ENCODE results near the gene MYO10.

Gene MYO10

GRCh38 chr5:16916262-16916878 is 19.7 kb downstream of the MYO10 start:
- DNase-seq (ENCODE audit: low read depth in 3 of 3), result no peak

- no peak for DNase-seq (ENCODE audit: low read depth in 3 of 3)
Observed at GRCh38 chr5:16914584-16914983, 21.5 kb downstream of the MYO10 start.

GRCh38 chr5:16914108-16914435 is 22.0 kb downstream of the MYO10 start:
- DNase-seq (ENCODE audit: low read depth in 3 of 3), result no peak

GRCh38 chr5:16913187-16914107 is 22.6 kb downstream of the MYO10 start:
- DNase-seq (ENCODE audit: low read depth in 3 of 3), result no peak

- DNase-seq (ENCODE audit: low read depth in 3 of 3), result no peak
Observed at GRCh38 chr5:16912080-16912479, 24.0 kb downstream of the MYO10 start.

GRCh38 chr5:16909464-16909863 is 26.6 kb downstream of the MYO10 start:
- no peak for DNase-seq (ENCODE audit: low read depth in 3 of 3)

- no peak for DNase-seq (ENCODE audit: low read depth in 3 of 3)
Observed at GRCh38 chr5:16907270-16907669, 28.8 kb downstream of the MYO10 start.

- no peak for DNase-seq (ENCODE audit: low read depth in 3 of 3)
Observed at GRCh38 chr5:16906255-16906654, 29.8 kb downstream of the MYO10 start.

GRCh38 chr5:16903480-16904300 is 32.4 kb downstream of the MYO10 start:
- DNase-seq (ENCODE audit: low read depth in 3 of 3), result no peak

GRCh38 chr5:16902846-16903245 is 33.2 kb downstream of the MYO10 start:
- DNase-seq (ENCODE audit: low read depth in 3 of 3), result no peak

GRCh38 chr5:16901021-16901644 is 35.0 kb downstream of the MYO10 start:
- no peak for DNase-seq (ENCODE audit: low read depth in 3 of 3)

GRCh38 chr5:16899171-16899570 is 36.9 kb downstream of the MYO10 start:
- DNase-seq (ENCODE audit: low read depth in 3 of 3), result no peak

- DNase-seq (ENCODE audit: low read depth in 3 of 3), result no peak
Observed at GRCh38 chr5:16897800-16898199, 38.3 kb downstream of the MYO10 start.

GRCh38 chr5:16897284-16897704 is 38.8 kb downstream of the MYO10 start:
- DNase-seq (ENCODE audit: low read depth in 3 of 3), result no peak

- no peak for DNase-seq (ENCODE audit: low read depth in 3 of 3)
Observed at GRCh38 chr5:16896767-16897166, 39.3 kb downstream of the MYO10 start.

- no peak for DNase-seq (ENCODE audit: low read depth in 3 of 3)
Observed at GRCh38 chr5:16894236-16895057, 41.6 kb downstream of the MYO10 start.

- no peak for DNase-seq (ENCODE audit: low read depth in 3 of 3)
Observed at GRCh38 chr5:16891033-16891432, 45.1 kb downstream of the MYO10 start.

- no peak for DNase-seq (ENCODE audit: low read depth in 3 of 3)
Observed at GRCh38 chr5:16889972-16890519, 46.0 kb downstream of the MYO10 start.

GRCh38 chr5:16889203-16889971 is 46.7 kb downstream of the MYO10 start:
- no peak for DNase-seq (ENCODE audit: low read depth in 3 of 3)

GRCh38 chr5:16888694-16889124 is 47.4 kb downstream of the MYO10 start:
- DNase-seq (ENCODE audit: low read depth in 3 of 3), result no peak

All from stimulated activated CD4-positive, alpha-beta T cell treated with anti-CD3 and anti-CD28 coated beads, TNF-alpha, amount 100 ng/mL, for 48 hours (primary cell).